Measurements from ENCODE around the gene NHLRC2.
A peak's percentile ranks its signal among the peaks of the same experiment; 100 is the strongest.

Gene NHLRC2

GRCh38 chr10:113945687-113946085 is 91.2 kb downstream of the NHLRC2 start:
- DNase-seq: no peak

DNA sequence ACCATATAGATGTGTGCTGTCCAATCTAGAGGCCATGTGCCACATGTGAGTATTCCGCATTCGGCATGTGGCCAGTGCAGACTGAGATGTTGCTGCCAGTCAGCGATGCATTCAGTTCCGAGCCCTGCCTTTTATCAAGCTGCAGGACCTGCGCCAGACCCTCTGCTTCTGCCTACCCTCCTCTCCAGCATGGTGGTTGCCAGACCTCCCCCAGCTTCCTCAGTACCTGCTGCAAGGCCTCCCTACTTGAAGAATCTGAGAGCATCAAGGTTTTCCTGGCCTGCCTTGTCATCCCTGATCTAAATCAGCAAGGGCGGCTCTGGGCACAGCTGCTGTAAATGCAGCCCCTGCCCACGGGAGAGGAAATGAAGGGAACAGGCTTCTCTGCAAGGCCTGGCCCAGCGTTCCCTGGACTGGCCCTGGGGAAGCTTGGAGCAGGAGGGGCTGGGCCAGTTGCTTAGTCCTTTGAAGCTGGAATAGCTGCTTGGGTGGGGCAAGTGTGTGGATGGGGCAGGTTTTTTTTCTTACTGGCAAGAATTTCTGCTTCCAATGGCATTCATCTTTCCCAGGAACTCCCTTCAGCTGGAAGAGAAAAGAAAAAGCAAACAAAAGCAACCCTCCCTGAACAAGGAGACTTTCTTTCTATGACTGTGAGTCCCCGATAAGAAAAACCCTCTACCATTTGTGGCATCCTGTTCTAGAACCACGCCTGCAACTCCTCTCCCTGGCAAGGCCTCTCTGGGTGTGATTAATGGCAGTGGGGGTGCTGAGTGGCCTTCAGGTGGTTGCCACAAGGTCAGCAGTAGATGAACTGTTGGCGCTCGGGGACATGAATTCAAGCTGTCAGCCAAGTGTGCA is 93.0 kb downstream of the NHLRC2 start:
- DNase-seq: peak; percentile 93

GRCh38 chr10:113948048-113948447 is 93.6 kb downstream of the NHLRC2 start:
- DNase-seq: no peak

- DNase-seq: no peak
Measured at GRCh38 chr10:113950268-113950667, 95.8 kb downstream of the NHLRC2 start.

- peak; percentile 39 for DNase-seq
Measured at GRCh38 chr10:113953505-113954272, 99.2 kb downstream of the NHLRC2 start.

DNA sequence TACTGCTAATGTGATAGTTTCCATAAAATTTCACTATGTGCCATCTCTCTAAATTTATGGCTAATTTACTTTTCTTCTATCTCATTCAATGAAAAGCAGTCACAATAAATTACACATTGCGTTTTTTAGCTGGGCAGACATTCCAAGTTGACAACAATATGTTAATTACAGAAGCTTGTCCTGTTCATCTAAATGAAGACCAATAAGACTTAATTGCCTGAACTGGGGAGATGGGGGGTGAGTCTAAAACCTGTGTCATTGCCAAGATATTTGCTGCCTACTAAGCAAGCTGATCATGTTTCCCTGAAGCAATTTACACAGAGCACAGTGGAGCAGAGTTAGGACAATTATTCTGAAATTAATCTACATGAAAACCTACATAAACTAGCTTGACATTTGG is 99.9 kb downstream of the NHLRC2 start:
- no peak for DNase-seq

DNA sequence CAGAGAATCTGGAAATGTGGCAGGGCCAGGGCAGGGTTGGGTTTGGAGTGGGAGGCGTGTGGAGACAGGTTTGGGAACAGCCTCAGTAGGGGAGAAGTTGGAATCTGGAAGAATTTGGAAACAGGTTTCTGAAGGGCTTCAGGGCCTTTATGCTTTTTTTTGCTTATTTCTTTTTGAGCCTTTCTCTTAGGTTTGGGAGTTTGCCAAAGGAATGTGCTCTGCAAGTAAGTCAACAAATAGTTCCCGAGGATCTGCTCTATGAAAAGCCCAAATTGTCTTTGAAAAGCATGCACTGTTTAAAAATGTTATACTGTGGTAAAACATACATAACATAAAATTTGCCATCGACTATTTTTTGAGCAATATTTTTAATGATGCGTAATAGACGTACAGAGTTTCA is 102.6 kb downstream of the NHLRC2 start:
- DNase-seq: no peak

- no peak for DNase-seq
Measured at GRCh38 chr10:113958631-113959382, 104.3 kb downstream of the NHLRC2 start.

- no peak for DNase-seq
Measured at GRCh38 chr10:113959383-113959760, 104.9 kb downstream of the NHLRC2 start.

GRCh38 chr10:113960617-113961181 is 106.2 kb downstream of the NHLRC2 start:
- no peak for DNase-seq

GRCh38 chr10:113961182-113962031 is 106.9 kb downstream of the NHLRC2 start:
- DNase-seq: no peak

DNA sequence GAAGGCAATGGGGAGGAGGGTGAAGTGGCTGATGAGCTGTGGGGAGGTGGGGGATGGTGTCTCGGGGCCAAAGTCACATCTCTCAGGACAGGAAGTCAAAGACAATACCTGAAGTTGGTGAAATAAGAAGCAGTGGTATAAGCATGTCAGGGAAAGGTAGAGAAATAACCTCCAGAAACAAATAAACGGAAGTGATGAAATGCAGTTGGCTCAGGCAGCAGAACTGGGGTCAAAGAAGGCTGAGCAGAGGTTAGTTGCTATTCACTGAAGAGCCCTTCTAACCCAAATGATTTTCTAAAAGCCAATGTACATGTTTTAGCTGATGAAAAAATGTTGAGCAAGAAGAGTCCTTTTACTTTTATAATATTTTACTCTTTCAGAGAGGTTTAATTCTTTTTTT is 110.6 kb downstream of the NHLRC2 start:
- no peak for DNase-seq

DNA sequence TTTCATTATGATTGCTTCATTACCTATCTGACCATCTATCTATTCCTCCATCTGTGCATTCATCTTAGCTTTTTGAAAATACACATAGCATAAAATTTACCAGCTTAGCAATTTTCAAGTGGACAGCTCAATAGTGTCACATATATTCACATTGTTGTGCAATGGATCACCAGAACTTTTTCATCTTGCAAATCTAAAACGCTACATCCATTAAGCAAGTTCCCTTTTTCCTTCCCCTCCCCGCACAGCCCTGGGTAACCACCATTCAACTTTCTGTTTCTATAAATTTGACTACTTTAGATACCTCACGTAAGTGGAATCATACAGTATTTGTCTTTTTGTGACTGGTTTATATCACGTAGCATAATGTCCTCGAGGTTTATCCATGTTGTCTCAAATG is 111.2 kb downstream of the NHLRC2 start:
- no peak for DNase-seq

Measured in hematopoietic multipotent progenitor cell treated with erythropoietin and hydrocortisone succinate and interleukin-3 and kit ligand, for 8 days (in vitro differentiated cells).